Measurements from ENCODE around the gene CFAP65. TPM values are rescaled to one million over a fixed set of nuclear protein-coding genes. Genes with fewer than 3 reads are reported as not detected.

CFAP65 gene
- polyA plus RNA-seq, 1 experiment = not detected

DNA sequence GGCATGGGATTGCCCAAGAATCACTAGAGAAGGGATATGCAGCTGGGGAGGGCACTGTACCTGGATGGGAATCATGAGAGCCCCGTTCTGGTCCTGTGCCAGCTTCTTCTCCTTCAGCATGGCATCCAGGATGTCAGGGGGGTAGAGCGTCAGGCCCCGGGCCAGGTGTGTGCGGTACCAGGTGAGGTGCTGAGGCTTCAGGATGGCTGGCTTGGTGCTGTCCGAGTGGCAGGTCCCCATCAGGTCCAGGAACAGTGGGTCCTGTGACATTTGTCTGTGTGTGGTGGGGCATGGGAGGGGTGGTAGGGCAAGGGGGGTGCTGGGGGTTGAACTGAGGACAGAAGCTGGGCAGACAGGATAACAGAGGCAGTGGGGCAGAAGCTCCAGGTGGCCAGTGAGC, 13.2 kb downstream of the CFAP65 start:
- ChIA-PET CTCF (interaction anchor here (0.7 to 8.7 kb wide), 4 partner anchors 30 to 166 kb away, joined by 3 to 250 read pairs (median 14); partner anchors contain the start of gene NHEJ1), POLR2A (no interaction called here)
- no peak for DNase-seq (ENCODE audit: low read depth, low spot score)
- Histone ChIP-seq H3K27ac (ENCODE audit: low read depth, low read length) (no peak overlapping the region), H3K27me3 (ENCODE audit: control insufficient read depth, insufficient read depth, low read length) (peaks cover 47% of the 10 kb centered on the region), H3K9me3 (ENCODE audit: control insufficient read depth, insufficient read depth, low read length) (no peaks in the 10 kb centered on the region; the same call in 1 of the 2 replicates), H3K4me3 (ENCODE audit: low read depth, low read length) (no peak overlapping the region)
- TF ChIP-seq CTCF (IDR thresholded peaks at IDR 0.05; ENCODE audit: low read depth, low read length) = no peak

- POLR2A ChIA-PET = no interaction called here
- Histone ChIP-seq H3K4me3 (ENCODE audit: low read depth, low read length) (no peak overlapping the region), H3K9me3 (ENCODE audit: control insufficient read depth, insufficient read depth, low read length) (no peaks in the 10 kb centered on the region; the same call in 1 of the 2 replicates), H3K27me3 (ENCODE audit: control insufficient read depth, insufficient read depth, low read length) (peaks cover 48% of the 10 kb centered on the region), H3K27ac (ENCODE audit: low read depth, low read length) (no peak overlapping the region)
- no peak for TF ChIP-seq CTCF (IDR thresholded peaks at IDR 0.05; ENCODE audit: low read depth, low read length)
- no peak for DNase-seq (ENCODE audit: low read depth, low spot score)
- CTCF ChIA-PET = interaction anchor here (0.7 to 8.7 kb wide), 4 partner anchors 31 to 167 kb away, joined by 3 to 250 read pairs (median 4); partner anchors contain the start of gene NHEJ1
These were observed 13.7 kb downstream of the CFAP65 start for GRCh38 chr2:219027511-219028055.

DNA sequence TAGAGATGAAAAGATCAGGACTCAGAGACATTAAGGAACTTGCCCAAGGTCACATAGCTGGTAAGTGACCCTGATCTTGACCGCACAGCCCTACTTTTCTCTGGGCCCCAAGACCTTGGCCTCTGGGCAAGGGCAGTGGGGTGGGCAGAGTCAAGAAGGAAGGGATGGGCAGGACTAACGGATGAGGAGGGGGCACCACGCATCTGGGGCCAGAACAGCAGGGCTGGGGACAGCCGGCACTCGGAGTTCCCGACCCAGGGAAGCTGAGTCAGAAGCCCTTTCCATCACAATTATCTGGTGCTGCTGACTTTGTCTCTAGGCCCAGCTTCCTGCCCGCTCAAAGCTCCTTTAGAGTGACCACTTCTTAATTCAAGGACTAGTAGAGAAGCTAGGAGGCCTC, 14.4 kb downstream of the CFAP65 start:
- Histone ChIP-seq H3K27me3 (ENCODE audit: control insufficient read depth, insufficient read depth, low read length) (peaks cover 44% of the 10 kb centered on the region), H3K9me3 (ENCODE audit: control insufficient read depth, insufficient read depth, low read length) (no peaks in the 10 kb centered on the region; the same call in 1 of the 2 replicates), H3K4me3 (ENCODE audit: low read depth, low read length) (no peak overlapping the region), H3K27ac (ENCODE audit: low read depth, low read length) (no peak overlapping the region)
- CTCF ChIA-PET = interaction anchor here (1.3 to 8.7 kb wide), 3 partner anchors 31 to 127 kb away, joined by 3 to 250 read pairs (median 5); partner anchors contain the start of gene NHEJ1
- POLR2A ChIA-PET = no interaction called here
- DNase-seq (ENCODE audit: low read depth, low spot score) = no peak
- TF ChIP-seq CTCF (IDR thresholded peaks at IDR 0.05; ENCODE audit: low read depth, low read length) = no peak

DNA sequence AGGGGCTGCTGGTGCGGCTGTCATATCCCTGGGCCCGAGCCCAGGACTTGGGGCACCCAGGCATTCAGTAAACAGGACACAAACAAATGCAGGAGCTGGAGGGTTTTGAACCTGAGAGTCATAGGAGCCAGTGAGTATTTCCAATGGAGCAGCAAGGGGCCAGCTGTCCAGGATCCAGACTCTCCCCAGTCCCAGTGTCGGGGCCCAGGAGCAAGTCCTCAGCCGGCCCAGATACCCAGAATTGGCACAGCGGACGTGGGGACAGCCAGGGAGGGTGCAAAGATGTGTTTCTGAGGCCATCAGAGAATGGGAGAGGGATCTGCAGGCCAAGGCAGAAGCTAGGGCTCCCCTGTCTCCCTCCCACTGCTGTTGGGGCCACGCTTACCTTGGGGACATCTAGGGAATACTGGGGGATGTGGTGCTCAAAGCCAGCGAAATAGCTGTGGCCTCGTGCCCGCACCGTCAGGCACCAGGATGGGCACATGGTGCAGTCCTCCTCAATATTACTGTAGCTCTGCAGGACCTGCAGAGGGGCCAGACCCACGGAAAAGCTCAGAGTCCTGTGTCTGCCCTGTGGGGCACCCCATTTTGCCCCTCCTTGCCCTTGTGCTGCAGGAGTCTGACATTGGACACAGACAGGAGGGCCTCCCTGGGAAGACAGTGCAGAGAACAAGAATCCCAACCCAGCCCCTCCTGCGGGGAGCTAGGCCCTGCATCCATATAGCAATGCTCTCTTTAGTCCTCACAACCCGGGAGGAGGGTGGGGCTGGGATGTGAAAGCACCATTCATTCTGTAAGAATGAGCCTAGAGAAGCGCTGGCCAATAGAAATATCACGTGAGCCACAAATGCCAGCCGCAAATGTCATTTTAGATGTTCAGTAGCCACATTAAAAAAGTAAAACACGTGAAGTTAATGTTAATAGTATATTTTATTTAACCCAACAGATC, 15.4 kb downstream of the CFAP65 start:
- DNase-seq (ENCODE audit: low read depth, low spot score) = no peak
- peaks cover 41% of the 10 kb centered on the region for H3K27me3 ChIP-seq (ENCODE audit: control insufficient read depth, insufficient read depth, low read length)
- no peak overlapping the region for H3K4me3 ChIP-seq (ENCODE audit: low read depth, low read length)
- ChIA-PET CTCF (interaction anchor here (8.7 kb wide), 1 partner anchor 128 kb away, joined by 250 read pairs; the partner anchor contains the start of gene NHEJ1), POLR2A (interaction anchor here (0.6 kb wide), 1 partner anchor 179 kb away, joined by 3 read pairs; no protein-coding TSS in a partner anchor)
- no peaks in the 10 kb centered on the region; the same call in 1 of the 2 replicates for H3K9me3 ChIP-seq (ENCODE audit: control insufficient read depth, insufficient read depth, low read length)
- no peak for TF ChIP-seq CTCF (IDR thresholded peaks at IDR 0.05; ENCODE audit: low read depth, low read length)
- no peak overlapping the region for H3K27ac ChIP-seq (ENCODE audit: low read depth, low read length)

Measured in AG04450 (cell line).